GM10248 (cell line): ENCODE measurements around the gene TRIM66.

ENCODE experiments used
- CTCF ChIA-PET: fragments of 300-600 bp; sonication (Branson Sonifier 250); formaldehyde crosslinking; extraction: SDS; loops from one replicate; lab custom pipeline; 2021; ENCODE audit warnings: antibody characterized with exemption; lab: Yijun Ruan, JAX
- POLR2A ChIA-PET: fragments of 350-650 bp; sonication (Branson Sonifier 250); formaldehyde crosslinking; extraction: SDS; loops from one replicate; lab custom pipeline; 2020; ENCODE audit warnings: antibody characterized with exemption; lab: Yijun Ruan, JAX
- DNase-seq: peaks from one replicate; pipeline ENCODE4 v3.0.0; 2012; ENCODE audit errors: extremely low spot score
- TF ChIP-seq, protein P1 (sequence below): IDR thresholded peaks from 2 replicates; pipeline ENCODE4 v1.5.1; 2012; ENCODE audit warnings: mild to moderate bottlenecking, low read depth; ENCODE audit errors: extremely low read depth, missing control alignments, control extremely low read depth

Gene TRIM66, protein sequence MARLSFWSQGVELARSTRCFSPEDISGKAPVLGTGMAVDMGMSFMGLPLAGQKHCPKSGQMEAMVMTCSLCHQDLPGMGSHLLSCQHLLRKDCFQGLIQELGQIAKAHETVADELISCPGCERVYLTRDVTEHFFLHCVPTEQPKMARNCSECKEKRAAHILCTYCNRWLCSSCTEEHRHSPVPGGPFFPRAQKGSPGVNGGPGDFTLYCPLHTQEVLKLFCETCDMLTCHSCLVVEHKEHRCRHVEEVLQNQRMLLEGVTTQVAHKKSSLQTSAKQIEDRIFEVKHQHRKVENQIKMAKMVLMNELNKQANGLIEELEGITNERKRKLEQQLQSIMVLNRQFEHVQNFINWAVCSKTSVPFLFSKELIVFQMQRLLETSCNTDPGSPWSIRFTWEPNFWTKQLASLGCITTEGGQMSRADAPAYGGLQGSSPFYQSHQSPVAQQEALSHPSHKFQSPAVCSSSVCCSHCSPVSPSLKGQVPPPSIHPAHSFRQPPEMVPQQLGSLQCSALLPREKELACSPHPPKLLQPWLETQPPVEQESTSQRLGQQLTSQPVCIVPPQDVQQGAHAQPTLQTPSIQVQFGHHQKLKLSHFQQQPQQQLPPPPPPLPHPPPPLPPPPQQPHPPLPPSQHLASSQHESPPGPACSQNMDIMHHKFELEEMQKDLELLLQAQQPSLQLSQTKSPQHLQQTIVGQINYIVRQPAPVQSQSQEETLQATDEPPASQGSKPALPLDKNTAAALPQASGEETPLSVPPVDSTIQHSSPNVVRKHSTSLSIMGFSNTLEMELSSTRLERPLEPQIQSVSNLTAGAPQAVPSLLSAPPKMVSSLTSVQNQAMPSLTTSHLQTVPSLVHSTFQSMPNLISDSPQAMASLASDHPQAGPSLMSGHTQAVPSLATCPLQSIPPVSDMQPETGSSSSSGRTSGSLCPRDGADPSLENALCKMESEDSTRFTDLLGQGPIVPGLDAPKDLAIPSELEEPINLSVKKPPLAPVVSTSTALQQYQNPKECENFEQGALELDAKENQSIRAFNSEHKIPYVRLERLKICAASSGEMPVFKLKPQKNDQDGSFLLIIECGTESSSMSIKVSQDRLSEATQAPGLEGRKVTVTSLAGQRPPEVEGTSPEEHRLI (N-terminal part only)

DNA sequence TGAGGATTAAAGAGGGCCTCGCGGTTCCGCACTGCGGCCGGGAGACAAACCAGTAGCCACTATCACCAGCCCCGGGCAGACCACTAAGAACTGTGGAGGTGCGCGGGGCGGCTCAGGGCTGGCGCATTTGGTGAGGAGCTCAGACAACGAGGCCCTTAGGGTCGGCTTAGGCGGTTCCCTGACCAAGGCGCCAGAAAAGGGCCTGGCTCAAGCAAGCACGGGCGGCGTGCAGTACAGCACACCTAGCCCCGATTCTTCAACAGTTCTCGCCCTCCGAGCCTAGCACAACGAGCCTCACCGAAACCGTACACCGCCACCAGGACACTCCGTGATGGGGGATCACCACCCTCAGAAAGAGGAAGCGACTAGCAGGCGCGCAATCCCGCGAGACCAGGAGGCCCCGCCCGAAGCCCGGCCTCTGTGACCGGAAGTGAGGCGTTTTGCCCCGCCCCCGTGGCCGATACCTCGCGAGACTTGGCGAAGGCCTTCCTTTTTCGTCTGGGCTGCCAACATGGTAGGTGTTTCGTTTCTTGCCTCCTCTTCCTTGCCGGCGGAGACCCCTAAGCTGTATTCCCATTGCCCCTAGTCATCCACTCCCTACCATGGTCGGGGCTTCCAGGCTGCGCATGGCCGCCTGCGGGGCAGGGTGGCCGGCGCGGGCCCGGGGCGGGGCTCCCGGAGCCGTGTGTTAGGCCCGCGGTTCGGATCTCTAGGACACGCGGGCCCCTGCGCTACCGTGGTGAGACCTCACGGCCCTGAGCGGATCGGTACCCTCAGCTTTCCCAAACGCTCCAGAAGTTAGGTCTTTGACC lies at the start of gene TRIM66, which contains the start of gene RPL27A:
TSS of gene TRIM66 (minus strand) at position 363 of the 812 bp plus-strand sequence. CDS start 10,391 bp downstream, outside the sequence.
TSS of gene RPL27A (plus strand) at position 490 of the 812 bp plus-strand sequence. CDS start at position 512, 22 bp downstream.
- POLR2A ChIA-PET, result interaction anchor here (0.8 to 1.6 kb wide), 3 partner anchors 9 to 21 kb away, joined by 3 to 9 read pairs (median 3); no protein-coding TSS in a partner anchor
- peak; percentile 94 for DNase-seq
- CTCF ChIA-PET, result interaction anchor here (1.6 to 1.7 kb wide), 3 partner anchors 15 to 419 kb away, joined by 3 to 5 read pairs (median 5); partner anchors contain the start of gene LMO1
- TF ChIP-seq, protein P1, sequence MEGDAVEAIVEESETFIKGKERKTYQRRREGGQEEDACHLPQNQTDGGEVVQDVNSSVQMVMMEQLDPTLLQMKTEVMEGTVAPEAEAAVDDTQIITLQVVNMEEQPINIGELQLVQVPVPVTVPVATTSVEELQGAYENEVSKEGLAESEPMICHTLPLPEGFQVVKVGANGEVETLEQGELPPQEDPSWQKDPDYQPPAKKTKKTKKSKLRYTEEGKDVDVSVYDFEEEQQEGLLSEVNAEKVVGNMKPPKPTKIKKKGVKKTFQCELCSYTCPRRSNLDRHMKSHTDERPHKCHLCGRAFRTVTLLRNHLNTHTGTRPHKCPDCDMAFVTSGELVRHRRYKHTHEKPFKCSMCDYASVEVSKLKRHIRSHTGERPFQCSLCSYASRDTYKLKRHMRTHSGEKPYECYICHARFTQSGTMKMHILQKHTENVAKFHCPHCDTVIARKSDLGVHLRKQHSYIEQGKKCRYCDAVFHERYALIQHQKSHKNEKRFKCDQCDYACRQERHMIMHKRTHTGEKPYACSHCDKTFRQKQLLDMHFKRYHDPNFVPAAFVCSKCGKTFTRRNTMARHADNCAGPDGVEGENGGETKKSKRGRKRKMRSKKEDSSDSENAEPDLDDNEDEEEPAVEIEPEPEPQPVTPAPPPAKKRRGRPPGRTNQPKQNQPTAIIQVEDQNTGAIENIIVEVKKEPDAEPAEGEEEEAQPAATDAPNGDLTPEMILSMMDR, result no peak

DNA sequence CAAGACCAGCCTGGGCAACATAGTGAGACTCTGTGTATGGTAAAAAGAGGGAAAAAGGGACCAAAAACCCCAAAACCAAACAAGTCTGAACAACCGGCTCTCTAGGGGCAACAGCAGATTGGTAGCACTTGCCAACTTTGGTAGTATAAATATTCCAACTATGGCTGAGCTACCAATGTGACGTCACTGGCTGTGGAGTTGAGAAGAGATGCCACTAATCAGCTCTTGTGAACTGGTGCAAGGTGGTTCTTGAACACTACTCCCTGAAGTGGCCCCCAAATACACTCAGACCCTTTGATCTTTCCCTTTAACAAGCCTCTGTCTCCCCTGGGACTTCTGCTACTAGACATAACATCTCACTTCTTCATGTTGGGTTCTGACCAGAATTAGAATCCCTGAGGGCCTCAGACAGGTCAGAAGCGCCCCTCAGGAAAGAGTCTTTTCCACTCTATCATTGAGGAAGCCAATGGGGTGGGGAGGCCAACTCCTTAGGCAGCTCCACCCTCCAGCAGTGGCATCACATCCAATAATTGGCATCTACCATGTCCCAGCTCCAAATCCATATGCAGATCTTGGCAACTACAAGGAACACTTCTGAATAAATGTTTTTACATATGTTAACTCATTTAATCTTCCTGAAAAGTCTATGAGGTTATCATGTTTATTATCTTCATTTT lies 49.3 kb upstream of the TRIM66 start:
- POLR2A ChIA-PET, result no interaction called here
- CTCF ChIA-PET, result interaction anchor here (1.1 to 1.2 kb wide), 3 partner anchors 10 to 28 kb away, joined by 3 read pairs; no protein-coding TSS in a partner anchor

DNA sequence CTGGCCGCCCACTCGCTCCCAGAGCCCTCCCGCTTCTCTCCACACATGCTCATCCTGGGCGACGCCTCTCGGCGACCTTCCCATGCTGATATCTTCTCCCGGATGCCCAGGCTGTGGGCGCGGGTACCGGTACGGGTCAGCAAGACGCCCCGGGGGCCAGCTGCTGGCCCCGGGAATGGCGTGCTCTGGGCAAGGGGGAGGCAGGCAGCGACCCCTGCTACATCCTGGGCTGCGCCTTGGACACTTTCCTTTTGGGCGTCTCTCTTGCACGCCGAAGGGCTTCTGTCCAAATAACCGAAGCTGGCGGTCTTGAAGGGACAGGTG lies 48.2 kb upstream of the TRIM66 start:
- DNase-seq, result no peak
- ChIA-PET CTCF (no interaction called here), POLR2A (no interaction called here)
- TF ChIP-seq, protein P1, result no peak

More for the DNA sequence above, 49.3 kb upstream of the TRIM66 start:
- DNase-seq, result no peak
- TF ChIP-seq, protein P1, result no peak

DNA sequence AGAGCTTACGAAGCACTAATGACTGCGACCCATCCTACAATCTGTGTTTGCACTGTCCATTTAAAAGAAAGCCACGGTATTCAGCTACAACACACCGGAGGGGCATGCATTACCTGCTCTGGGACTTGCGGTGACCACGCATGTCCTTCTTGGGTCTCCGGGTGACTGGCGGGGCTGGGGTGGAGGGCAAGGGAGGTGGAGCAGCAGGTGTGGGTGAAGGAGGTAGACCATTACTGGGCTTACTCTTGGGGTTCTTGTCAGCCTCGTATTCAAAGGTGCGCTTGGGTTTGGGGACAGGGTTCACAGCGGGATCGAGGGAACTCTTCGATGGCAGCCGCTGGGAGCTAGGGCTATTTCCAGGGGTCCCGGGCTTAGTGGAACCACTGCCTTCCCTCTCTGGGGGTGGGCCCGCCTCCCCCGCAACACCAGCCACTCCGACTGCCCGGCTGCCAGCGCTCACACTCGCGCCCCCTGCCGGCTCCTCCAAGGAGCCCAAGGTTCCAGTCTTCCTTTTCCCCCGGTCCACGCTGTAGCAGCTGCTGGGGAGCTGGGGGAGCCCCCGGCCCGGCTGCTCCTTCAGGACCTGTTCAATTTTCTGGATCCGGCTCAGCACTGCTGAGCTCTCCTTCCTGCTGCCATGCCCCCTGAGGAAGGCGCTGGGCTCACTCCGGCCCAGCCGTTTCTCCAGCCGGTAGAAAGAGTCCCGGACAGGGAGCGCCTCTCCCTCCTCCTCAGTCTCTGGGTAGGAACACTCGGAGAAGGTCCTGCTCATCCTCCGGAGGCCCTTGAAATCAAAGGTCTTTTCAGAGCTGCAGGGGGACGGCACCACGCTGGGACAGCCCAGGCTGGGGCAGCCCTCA lies 47.6 kb upstream of the TRIM66 start:
- ChIA-PET POLR2A (no interaction called here), CTCF (interaction anchor here (0.7 kb wide), 1 partner anchor 11 kb away, joined by 3 read pairs; no protein-coding TSS in a partner anchor)
- no peak for DNase-seq
- TF ChIP-seq, protein P1, result no peak

DNA sequence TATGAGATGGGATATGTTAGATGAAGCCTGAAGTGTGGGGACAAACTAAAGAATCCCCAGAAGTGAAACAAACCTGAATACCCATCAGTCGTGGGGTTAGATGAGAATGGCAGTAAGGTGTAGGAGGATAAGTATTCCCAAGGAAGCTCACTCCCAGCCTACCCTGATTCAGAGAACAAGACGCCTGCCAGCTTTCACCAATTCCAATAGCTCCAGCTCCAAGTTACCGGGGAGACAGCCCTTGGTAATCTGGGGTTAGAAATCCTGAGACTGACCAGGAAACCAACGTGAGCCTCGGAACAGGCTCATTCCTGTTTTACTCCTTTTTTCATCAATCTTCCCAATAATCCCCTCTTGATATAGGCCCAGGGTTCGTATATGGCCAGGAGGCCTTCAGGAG lies 46.6 kb upstream of the TRIM66 start:
- ChIA-PET CTCF (no interaction called here), POLR2A (no interaction called here)
- TF ChIP-seq, protein P1, result no peak
- no peak for DNase-seq
